Measurements from ENCODE around the gene CEP78. TPM values are rescaled to one million over a fixed set of nuclear protein-coding genes. Genes with fewer than 3 reads are reported as not detected.

The CEP78 gene
- total RNA-seq, 1 experiment from 2014 or later: 48.1 TPM

GRCh38 chr9:78321505-78321904 is 85.6 kb downstream of the CEP78 start:
- Histone ChIP-seq H3K27ac (ENCODE audit: low read depth, low read length) (no peak overlapping the region), H2AFZ (ENCODE audit: low read depth, low read length, poor library complexity, severe bottlenecking) (no peak overlapping the region), H3K4me3 (replicated peaks in 1 of 2; ENCODE audit: low read depth in 1 of 2, low read length in 2 of 2) (no peak overlapping the region), H3K9ac (ENCODE audit: low read length) (no peak overlapping the region), H4K20me1 (ENCODE audit: insufficient read depth) (no peaks in the 10 kb centered on the region), H3K9me3 (ENCODE audit: control insufficient read depth in 1 of 2, insufficient read depth in 1 of 2, low read depth in 1 of 2, low read length in 2 of 2) (no peaks in the 10 kb centered on the region), H3K27me3 (ENCODE audit: insufficient read depth, low read length) (no peaks in the 10 kb centered on the region), H3K9me2 (ENCODE audit: insufficient read depth) (no peaks in the 10 kb centered on the region), H3K36me3 (ENCODE audit: control insufficient read depth in 1 of 2, insufficient read depth in 2 of 2, low read length in 2 of 2) (peaks cover 23 to 30% of the 10 kb centered on the region in 2 experiments; a peak in 3 of 4 replicates), H3K4me2 (ENCODE audit: low read length) (no peak overlapping the region), H3K79me2 (ENCODE audit: insufficient read depth, low read length) (no peaks in the 10 kb centered on the region), H3K4me1 (ENCODE audit: control insufficient read depth in 1 of 2, insufficient read depth in 2 of 2, low read length in 2 of 2) (no peaks in the 10 kb centered on the region)
- DNase-seq (ENCODE audit: low read depth, low spot score) (no peak), ATAC-seq (no peak)
- no peak for TF ChIP-seq ZNF274 (IDR thresholded peaks at IDR 0.05; ENCODE audit: low read depth, low read length)
- TF ChIP-seq, protein P1, sequence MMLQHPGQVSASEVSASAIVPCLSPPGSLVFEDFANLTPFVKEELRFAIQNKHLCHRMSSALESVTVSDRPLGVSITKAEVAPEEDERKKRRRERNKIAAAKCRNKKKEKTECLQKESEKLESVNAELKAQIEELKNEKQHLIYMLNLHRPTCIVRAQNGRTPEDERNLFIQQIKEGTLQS (IDR thresholded peaks at IDR 0.05): no peak
- BruUV-seq (replicated peaks): no TSS peak
- RAD21 ChIA-PET (ENCODE audit: low non-redundant PET in 1 of 2, low total read pairs in 2 of 2, uncharacterized antibody in 2 of 2, unreplicated experiment in 2 of 2): no interaction called here
- POLR2A ChIA-PET: interaction anchor here (2.2 kb wide), 1 partner anchor 25 kb away, joined by 5 read pairs; the partner anchor contains the start of gene PSAT1
- intact Hi-C loops (cut with micrococcal nuclease): no loop called here
- CTCF ChIA-PET: no interaction called here

DNA sequence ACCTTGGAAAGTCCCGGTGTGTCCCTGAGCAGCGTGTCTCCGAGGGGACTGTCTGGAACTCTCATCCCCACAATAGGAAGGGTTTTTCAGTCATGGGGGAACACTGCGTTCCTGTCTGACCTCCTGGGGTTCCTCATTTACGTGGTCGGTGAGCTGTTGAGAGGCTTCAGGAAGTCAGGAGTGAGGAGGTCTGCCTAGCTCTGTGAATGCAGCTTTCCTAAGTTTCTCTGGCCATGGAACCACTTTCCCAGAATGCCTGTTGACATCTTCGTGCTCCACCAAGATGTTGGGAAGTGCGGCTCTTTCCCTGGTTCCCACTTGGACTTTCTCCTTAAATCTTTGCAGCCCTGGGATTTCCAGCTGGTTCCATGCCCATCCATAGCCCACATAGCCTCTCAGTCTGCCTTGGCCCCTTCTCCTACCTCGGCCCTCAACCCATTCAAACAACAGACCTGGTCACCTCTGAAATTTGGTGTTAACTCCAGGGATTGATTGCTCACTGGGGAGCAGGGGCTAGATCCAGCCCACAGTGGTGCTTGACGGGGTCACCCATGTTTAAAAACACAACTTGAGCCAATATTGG is 88.3 kb downstream of the CEP78 start:
- CTCF ChIA-PET: no interaction called here

More for the DNA sequence above, 88.3 kb downstream of the CEP78 start:
- Histone ChIP-seq H3K4me3 (replicated peaks in 1 of 2; ENCODE audit: low read depth in 1 of 2, low read length in 2 of 2) (no peak overlapping the region), H3K9me3 (ENCODE audit: control insufficient read depth in 1 of 2, insufficient read depth in 1 of 2, low read depth in 1 of 2, low read length in 2 of 2) (no peaks in the 10 kb centered on the region), H3K27ac (ENCODE audit: low read depth, low read length) (no peak overlapping the region), H3K27me3 (ENCODE audit: insufficient read depth, low read length) (no peaks in the 10 kb centered on the region), H3K9ac (ENCODE audit: low read length) (no peak overlapping the region), H3K4me1 (ENCODE audit: control insufficient read depth in 1 of 2, insufficient read depth in 2 of 2, low read length in 2 of 2) (no peaks in the 10 kb centered on the region), H3K79me2 (ENCODE audit: insufficient read depth, low read length) (no peaks in the 10 kb centered on the region), H3K4me2 (ENCODE audit: low read length) (no peak overlapping the region), H3K36me3 (ENCODE audit: control insufficient read depth in 1 of 2, insufficient read depth in 2 of 2, low read length in 2 of 2) (peaks cover 14 to 21% of the 10 kb centered on the region in 2 experiments; a peak in 3 of 4 replicates), H4K20me1 (ENCODE audit: insufficient read depth) (no peaks in the 10 kb centered on the region), H3K9me2 (ENCODE audit: insufficient read depth) (no peaks in the 10 kb centered on the region), H2AFZ (ENCODE audit: low read depth, low read length, poor library complexity, severe bottlenecking) (no peak overlapping the region)
- ChIA-PET POLR2A (no interaction called here), RAD21 (ENCODE audit: low non-redundant PET in 1 of 2, low total read pairs in 2 of 2, uncharacterized antibody in 2 of 2, unreplicated experiment in 2 of 2) (no interaction called here)
- DNase-seq (ENCODE audit: low read depth, low spot score): no peak
- ATAC-seq: no peak
- TF ChIP-seq ZNF274 (IDR thresholded peaks at IDR 0.05; ENCODE audit: low read depth, low read length): no peak
- TF ChIP-seq, protein P2, sequence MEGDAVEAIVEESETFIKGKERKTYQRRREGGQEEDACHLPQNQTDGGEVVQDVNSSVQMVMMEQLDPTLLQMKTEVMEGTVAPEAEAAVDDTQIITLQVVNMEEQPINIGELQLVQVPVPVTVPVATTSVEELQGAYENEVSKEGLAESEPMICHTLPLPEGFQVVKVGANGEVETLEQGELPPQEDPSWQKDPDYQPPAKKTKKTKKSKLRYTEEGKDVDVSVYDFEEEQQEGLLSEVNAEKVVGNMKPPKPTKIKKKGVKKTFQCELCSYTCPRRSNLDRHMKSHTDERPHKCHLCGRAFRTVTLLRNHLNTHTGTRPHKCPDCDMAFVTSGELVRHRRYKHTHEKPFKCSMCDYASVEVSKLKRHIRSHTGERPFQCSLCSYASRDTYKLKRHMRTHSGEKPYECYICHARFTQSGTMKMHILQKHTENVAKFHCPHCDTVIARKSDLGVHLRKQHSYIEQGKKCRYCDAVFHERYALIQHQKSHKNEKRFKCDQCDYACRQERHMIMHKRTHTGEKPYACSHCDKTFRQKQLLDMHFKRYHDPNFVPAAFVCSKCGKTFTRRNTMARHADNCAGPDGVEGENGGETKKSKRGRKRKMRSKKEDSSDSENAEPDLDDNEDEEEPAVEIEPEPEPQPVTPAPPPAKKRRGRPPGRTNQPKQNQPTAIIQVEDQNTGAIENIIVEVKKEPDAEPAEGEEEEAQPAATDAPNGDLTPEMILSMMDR (IDR thresholded peaks at IDR 0.05 in 2 of 3, conservative IDR thresholded peaks at IDR 0.05 in 1 of 3; ENCODE audit: borderline replicate concordance in 1 of 3, insufficient read depth in 1 of 3, low read depth in 2 of 3, low read length in 2 of 3): no peak
- no peak for TF ChIP-seq RAD21 (IDR thresholded peaks at IDR 0.05; ENCODE audit: low read depth)
- no peak for TF ChIP-seq SP1 (IDR thresholded peaks at IDR 0.05; ENCODE audit: low read depth)
- no peak for TF ChIP-seq ZFX (IDR thresholded peaks at IDR 0.05)
- TF ChIP-seq YY1 (IDR thresholded peaks at IDR 0.05; ENCODE audit: extremely low read depth, insufficient replicate concordance, low read depth, low read length): no peak
- no peak for TF ChIP-seq EZH2phosphoT487 (IDR thresholded peaks at IDR 0.05; ENCODE audit: borderline replicate concordance)
- TF ChIP-seq SRF (IDR thresholded peaks at IDR 0.05; ENCODE audit: low read depth): no peak
- no peak for TF ChIP-seq POLR2A (IDR thresholded peaks at IDR 0.05; ENCODE audit: borderline replicate concordance, extremely low read depth, insufficient read depth, insufficient read length)
- TF ChIP-seq SIN3A (IDR thresholded peaks at IDR 0.05; ENCODE audit: low read depth): no peak
- no peak for TF ChIP-seq JUND (IDR thresholded peaks at IDR 0.05)
- no peak for TF ChIP-seq REST (IDR thresholded peaks at IDR 0.05; ENCODE audit: low read depth)
- TF ChIP-seq FOSL1 (IDR thresholded peaks at IDR 0.05; ENCODE audit: low read depth): no peak
- intact Hi-C loops (cut with micrococcal nuclease): no loop called here
- BruUV-seq (replicated peaks): no TSS peak
